ENCODE measurements around the gene PDZD11.
"Not testable (repeated sequence)": the region's sequence is repeated elsewhere in the genome, so short reads cannot be mapped to it uniquely, and the experiment has no call there.

The PDZD11 gene

DNA sequence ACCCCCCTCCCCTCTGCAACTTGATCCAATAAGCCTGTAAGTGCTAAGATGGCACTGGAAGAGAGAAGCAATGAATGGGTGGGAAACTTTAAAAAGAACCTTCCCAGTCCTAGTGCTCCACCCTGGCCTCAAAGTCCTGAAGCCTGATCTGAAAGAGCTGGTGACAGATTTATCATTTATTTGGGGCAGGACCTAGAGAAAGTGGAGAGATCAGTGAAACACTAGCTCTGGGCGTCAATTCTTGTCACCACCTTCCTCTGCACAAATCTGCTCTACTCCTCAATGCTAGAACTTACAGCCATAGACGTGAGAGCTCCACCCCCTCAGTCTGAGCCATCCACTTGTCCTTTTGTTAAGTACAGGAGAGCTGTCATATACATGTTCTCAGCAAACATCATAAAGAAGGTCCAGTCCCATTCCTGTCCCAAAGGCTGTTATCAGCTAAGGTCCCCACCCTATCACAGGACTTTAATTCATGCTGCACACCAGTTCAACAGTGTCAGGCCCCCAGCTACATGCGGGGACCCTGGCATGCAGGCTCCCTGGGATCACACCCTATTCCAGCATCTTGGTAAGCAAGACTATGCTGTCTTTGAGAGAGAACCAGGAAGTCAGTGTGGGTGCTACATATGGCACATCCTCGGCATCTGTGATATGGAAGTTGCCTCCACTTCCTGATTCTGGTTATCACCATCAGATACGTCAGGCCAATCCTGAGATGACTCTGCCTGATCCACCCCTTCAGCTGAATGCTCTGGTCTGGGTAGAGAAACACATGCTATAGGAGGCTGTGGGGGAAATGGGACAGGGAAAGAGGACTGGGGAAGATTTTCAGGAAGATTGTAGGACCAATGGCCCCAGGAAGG, 32.1 kb downstream of the PDZD11 start:
- DNase-seq (ENCODE audit: extremely low read depth in 1 of 2, low read depth in 1 of 2), result no peak

- no peak for DNase-seq (ENCODE audit: extremely low read depth in 1 of 2, low read depth in 1 of 2)
Measured at GRCh38 chrX:70255452-70255851, 34.3 kb downstream of the PDZD11 start.

DNA sequence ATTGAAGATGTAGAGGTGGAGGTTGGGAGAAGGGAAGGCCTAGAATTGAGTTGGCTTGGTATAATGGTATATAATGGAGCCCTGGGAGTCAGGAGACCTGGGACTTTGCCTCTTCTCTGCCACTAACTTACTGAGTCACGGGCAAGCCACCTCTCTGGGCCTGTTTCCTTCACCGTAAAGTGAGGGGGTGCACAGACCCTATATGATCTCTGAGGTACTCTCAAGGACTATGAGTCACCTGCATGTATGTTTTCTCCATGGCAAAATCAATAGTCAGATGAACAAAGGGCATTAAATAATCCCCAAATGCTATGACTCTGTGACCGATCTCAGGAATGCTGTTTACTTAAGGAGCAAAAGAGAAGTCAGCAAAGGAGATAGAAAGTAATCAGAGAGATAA, 34.8 kb downstream of the PDZD11 start:
- no peak for DNase-seq (ENCODE audit: extremely low read depth in 1 of 2, low read depth in 1 of 2)

DNA sequence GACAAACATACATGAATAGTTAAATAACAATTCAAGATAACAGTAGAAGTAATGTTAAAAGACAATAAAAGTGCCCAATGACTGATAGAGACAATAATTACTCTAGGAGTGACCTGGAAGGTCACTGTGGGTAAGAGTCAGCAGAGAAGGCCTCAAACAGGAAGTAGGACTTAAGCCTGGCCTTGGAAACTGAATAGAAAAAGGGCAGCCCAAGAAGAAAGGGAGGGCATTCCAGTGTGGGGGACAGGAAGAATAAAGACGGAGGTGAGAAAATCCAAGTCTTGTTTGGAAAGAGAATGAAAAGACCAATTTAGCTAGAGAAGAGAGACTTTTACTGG, 35.7 kb downstream of the PDZD11 start:
- no peak for DNase-seq (ENCODE audit: extremely low read depth in 1 of 2, low read depth in 1 of 2)

DNA sequence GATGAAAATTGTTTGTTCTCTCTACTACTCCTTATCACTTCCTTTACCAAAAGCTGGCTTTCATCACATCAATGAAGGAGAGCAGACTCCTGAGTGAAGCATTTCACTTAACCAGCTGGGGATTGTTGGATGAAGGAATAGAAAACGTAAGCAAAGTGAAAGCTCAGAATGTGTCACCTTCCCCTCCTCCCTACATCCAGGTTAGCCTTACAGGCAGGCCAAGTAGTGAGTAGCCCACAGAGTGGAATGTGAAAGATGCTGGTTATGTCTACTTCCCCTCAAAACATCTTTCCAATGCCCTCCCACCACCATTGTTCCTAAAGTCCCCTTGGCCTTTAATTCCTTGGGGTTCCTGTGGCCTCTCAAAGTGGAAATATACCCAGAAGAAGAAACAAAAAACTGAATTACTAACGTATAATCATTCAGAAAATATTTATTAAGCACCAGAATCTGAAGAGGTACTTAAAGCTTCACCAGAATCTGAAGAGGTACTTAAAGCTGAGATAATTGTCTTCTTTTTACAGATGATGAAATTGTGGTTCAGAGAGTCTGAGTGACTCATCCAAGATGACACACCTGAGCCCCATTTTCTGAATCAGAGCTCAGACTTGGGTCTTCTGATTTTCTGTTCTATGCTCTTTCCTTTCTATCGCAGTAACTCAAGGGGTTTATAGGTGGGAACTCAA, 36.2 kb downstream of the PDZD11 start:
- no peak for DNase-seq (ENCODE audit: extremely low read depth in 1 of 2, low read depth in 1 of 2)

DNA sequence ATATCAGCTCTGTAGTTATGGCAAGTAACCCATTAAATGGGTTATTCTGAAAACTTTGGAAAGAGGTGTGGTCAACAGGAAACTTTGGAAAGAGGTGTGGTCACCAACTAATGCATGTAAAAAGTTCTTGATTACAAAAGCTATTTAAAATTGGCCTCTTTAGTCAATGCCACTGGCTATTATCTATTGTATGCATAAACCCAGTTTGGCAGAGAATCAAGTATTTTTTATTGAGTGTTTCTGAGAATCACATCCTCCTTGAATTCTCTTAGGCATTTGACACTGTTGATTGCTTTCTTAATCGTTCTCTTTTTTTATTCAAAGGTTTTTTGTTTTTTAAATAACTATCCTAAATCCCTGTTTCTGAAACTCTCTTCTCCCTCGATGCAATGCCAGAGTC, 37.2 kb downstream of the PDZD11 start:
- DNase-seq (ENCODE audit: extremely low read depth in 1 of 2, low read depth in 1 of 2), result no peak

DNA sequence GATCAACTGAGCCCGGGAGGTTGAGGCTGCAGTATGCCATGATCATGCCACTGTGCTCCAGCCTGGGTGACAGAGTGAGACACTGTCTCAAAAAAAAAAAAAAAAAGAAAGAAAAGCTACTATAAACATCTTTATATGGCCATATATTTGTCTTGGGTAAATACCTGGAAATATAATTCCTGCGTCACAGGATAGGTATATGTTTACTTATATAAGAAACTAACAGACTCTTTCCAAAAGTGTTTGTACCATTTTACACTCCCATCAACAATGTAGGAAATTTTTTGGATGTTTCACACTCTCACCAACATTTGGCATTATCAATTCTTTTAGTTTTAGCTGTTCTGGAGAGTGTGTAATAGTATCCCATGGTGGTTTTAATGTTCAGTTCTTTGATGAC, 42.5 kb downstream of the PDZD11 start:
- DNase-seq (ENCODE audit: extremely low read depth in 1 of 2, low read depth in 1 of 2), result no peak

DNA sequence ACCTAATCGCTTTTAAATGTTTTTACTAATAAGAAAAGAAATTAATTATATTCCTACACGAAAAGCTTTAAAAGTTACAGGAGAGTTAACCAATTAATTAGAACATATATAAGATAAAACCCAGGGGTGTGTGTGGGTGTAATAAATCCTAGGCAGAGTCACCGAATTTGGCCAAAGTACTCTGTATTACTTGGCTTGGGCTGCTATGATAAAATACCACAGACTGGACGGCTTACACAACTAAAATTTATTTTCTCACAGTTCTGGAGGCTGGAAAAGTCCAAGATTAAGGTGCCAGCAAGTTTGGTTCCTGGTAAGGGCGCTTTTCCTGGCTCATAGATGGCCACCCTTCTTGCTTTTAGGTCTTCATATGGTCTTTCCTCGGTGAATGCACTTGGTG, 44.8 kb downstream of the PDZD11 start:
- DNase-seq (ENCODE audit: extremely low read depth in 1 of 2, low read depth in 1 of 2), result no peak

DNA sequence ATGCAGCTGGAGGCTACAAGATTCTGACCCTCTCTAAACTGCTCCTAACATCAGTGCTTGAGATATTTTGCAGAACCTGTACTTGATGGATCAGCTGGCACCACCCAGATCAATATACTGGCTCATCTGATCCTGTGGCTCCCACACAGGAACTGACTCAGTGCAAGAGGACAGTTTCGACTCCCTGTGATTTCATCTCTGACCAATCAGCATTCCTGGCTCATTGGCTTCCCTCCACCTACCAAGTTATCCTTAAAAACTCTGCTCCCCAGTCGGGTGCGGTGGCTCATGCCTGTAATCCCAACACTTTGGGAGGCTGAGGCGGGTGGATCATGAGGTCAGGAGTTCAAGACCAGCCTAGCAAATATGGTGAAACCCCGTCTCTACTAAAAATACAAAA, 46.1 kb downstream of the PDZD11 start:
- not testable (repeated sequence) for DNase-seq (ENCODE audit: extremely low read depth in 1 of 2, low read depth in 1 of 2)

DNA sequence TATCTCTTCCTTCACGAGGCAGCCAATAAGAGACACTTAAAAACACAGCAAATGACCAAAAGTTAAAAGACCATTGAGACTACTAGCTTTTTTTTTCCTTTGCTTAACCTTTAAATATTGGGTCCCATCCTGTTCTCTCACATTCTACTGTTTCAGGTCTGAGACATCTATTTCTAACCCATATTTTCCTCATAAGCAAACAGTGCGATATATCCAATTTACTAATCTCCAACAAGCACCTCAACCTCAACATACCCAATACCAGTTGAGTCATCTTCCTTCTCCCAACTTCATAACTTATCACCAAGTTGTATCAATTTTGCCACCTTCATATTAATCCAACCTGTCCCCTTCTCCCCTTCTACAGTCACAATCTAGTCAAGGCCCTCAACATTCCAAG, 48.2 kb downstream of the PDZD11 start:
- no peak for DNase-seq (ENCODE audit: extremely low read depth in 1 of 2, low read depth in 1 of 2)

DNA sequence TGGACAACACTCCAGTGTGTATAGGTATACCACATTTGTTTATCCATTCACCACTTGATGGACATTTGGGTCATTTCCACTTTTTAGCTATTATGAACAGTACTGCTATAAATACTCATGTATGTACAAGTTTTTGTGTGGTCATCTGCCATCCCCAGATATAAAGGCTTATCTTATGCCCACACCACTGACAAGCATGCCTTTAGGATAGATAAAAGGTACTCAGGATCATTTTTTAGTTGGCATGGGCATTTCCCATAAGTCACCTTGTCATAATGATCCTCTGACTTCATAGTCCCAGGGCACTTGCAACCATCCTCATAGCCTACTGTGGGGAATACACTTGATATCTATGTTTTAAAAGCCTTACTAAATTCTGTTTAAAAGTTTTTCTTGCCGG, 49.0 kb downstream of the PDZD11 start:
- DNase-seq (ENCODE audit: extremely low read depth in 1 of 2, low read depth in 1 of 2), result no peak

All from activated CD8-positive, alpha-beta memory T cell treated with anti-CD3 and anti-CD28 coated beads for 1 hour (primary cell).